Aorta (tissue), 5 donors: Measurements from ENCODE around the gene TSHZ2. TPM values are rescaled to one million over a fixed set of nuclear protein-coding genes. Genes with fewer than 3 reads are reported as not detected.
"Not testable (repeated sequence)": the region's sequence is repeated elsewhere in the genome, so short reads cannot be mapped to it uniquely, and the experiment has no call there.

ENCODE experiments used
- ATAC-seq: fragments of 200-7000 bp; cut with Tn5 transposase; one replicate; pipeline ENCODE4 v1.9.1; 2022; ENCODE audit warnings: moderate library complexity; ENCODE audit not compliant: low FRiP score
- DNase-seq, 2 donors: peaks; one replicate each; pipeline ENCODE4 v3.0.0-alpha.2; 2020
- H3K27ac ChIP-seq, 2 donors: one replicate each; pipeline ENCODE4 v1.5.1; 2013; ENCODE audit warnings: low read length in 2 of 2, mild to moderate bottlenecking in 2 of 2, moderate library complexity in 2 of 2, control low read depth in 1 of 2, inconsistent platforms in 1 of 2, low read depth in 1 of 2
- H3K27me3 ChIP-seq, 2 donors: one replicate each; pipeline ENCODE4 v1.6.1; 2013; ENCODE audit warnings: control low read depth in 1 of 2, low read length in 1 of 2, mild to moderate bottlenecking in 1 of 2, moderate library complexity in 1 of 2; ENCODE audit not compliant: insufficient read depth in 2 of 2, control insufficient read depth in 1 of 2
- H3K36me3 ChIP-seq, 2 donors: one replicate each; pipeline ENCODE4 v1.6.1; 2013; ENCODE audit warnings: control low read depth in 1 of 2, low read length in 1 of 2, mild to moderate bottlenecking in 1 of 2; ENCODE audit not compliant: insufficient read depth in 2 of 2, control insufficient read depth in 1 of 2
- H3K4me1 ChIP-seq, 2 donors: one replicate each; pipeline ENCODE4 v1.6.1; 2013; ENCODE audit warnings: low read length in 2 of 2, control low read depth in 1 of 2, mild to moderate bottlenecking in 1 of 2, moderate library complexity in 1 of 2; ENCODE audit not compliant: insufficient read depth in 2 of 2, control insufficient read depth in 1 of 2
- H3K4me3 ChIP-seq, 2 donors: one replicate each; pipeline ENCODE4 v1.5.1; 2013; ENCODE audit warnings: low read length in 2 of 2, control low read depth in 1 of 2, mild to moderate bottlenecking in 1 of 2
- H3K9me3 ChIP-seq: one replicate; pipeline ENCODE4 v1.6.1; 2013; ENCODE audit warnings: mild to moderate bottlenecking, low read length; ENCODE audit not compliant: control insufficient read depth
- WGBS, 2 donors: extraction: QIAGEN DNeasy Blood & Tissue Kit; methylation state at CpG; one replicate each; pipeline ENCODE4 v1.1.7; 2013; 5-methylcytosine and 5-hydroxymethylcytosine counted together
- intact Hi-C, 2 donors: fragments of 100-400 bp; cut with DNase I; formaldehyde crosslinking; loops; one replicate each; pipeline versions ENCODE4 v1.14.2 to v1.15.0; 2022
- polyA plus RNA-seq, 2 donors: library from polyadenylated mRNA; stranded (reverse); fragments of 200-250 nt; gene quantifications; one replicate each; pipeline ENCODE4 v1.2.3, GENCODE V29; 2013
- total RNA-seq, 2 donors: library from RNA; stranded (reverse); fragmentation: NEBNext Ultra II Directional; extraction: Animal tissue kit (Norgen Biotek cat#: 25700); gene quantifications; one replicate each; pipeline ENCODE4 v1.2.1, GENCODE V29; 2021
- donor health status: healthy with polysubstance abuse.
- donor health status: Bipolar disorder and iron deficiency.
- donor health status: DM: no; HTN: no; CAD: no.
- donor health status: DM: no; HTN: no; CAD: no.
- donor health status: DM: yes; HTN: yes; CAD: no.

Gene TSHZ2
- total and polyA plus RNA-seq, 4 donors, result 0.08 to 95.4 (median 13.3) TPM

- 84 to 91% methylated on average over 4 of the region's 4 CpGs for WGBS, 2 donors
- no peaks in the 10 kb centered on the region for H3K4me1 ChIP-seq
- ATAC-seq (no peak), DNase-seq (no peak)
- intact Hi-C loops, result no loop called here
- no peak overlapping the region for H3K27ac ChIP-seq
- no peaks in the 10 kb centered on the region for H3K36me3 ChIP-seq
- H3K27me3 ChIP-seq, result no peaks in the 10 kb centered on the region
- no peak overlapping the region for H3K4me3 ChIP-seq
- H3K9me3 ChIP-seq, result no peaks in the 10 kb centered on the region
These were observed 439.7 kb downstream of the TSHZ2 start for GRCh38 chr20:53411891-53412290.

- H3K36me3 ChIP-seq, result no peaks in the 10 kb centered on the region
- H3K27me3 ChIP-seq, result no peaks in the 10 kb centered on the region
- H3K9me3 ChIP-seq, result no peaks in the 10 kb centered on the region
- DNase-seq (no peak), ATAC-seq (no peak)
- H3K4me1 ChIP-seq, result no peaks in the 10 kb centered on the region
- intact Hi-C loops, result no loop called here
- no peak overlapping the region for H3K27ac ChIP-seq
- WGBS, 2 donors, result 58 to 68% methylated on average over 13 of the region's 13 CpGs
- no peak overlapping the region for H3K4me3 ChIP-seq
These were observed 440.5 kb downstream of the TSHZ2 start for GRCh38 chr20:53412577-53413185.

GRCh38 chr20:53413186-53413631 lies 441.1 kb downstream of the TSHZ2 start:
- no peaks in the 10 kb centered on the region for H3K9me3 ChIP-seq
- H3K36me3 ChIP-seq, result no peaks in the 10 kb centered on the region
- no peak for DNase-seq
- no peak overlapping the region for H3K27ac ChIP-seq
- no peak for ATAC-seq
- H3K27me3 ChIP-seq, result peaks cover 0 to 4% of the 10 kb centered on the region in 2 donors
- no peak overlapping the region for H3K4me3 ChIP-seq
- 67 to 75% methylated on average over 15 of the region's 15 CpGs for WGBS, 2 donors
- no peaks in the 10 kb centered on the region for H3K4me1 ChIP-seq
- intact Hi-C loops, result no loop called here

GRCh38 chr20:53413845-53414244 lies 441.7 kb downstream of the TSHZ2 start:
- H3K27ac ChIP-seq, intact Hi-C loops, H3K4me3 ChIP-seq, H3K27me3 ChIP-seq, ATAC-seq, H3K9me3 ChIP-seq, H3K4me1 ChIP-seq, DNase-seq, H3K36me3 ChIP-seq: not testable (repeated sequence)
- 4 to 6% methylated on average over 1 of the region's 1 CpG for WGBS, 2 donors

GRCh38 chr20:53419693-53420460 lies 447.7 kb downstream of the TSHZ2 start:
- H3K4me1 ChIP-seq, result no peaks in the 10 kb centered on the region
- peaks cover 3% of the 10 kb centered on the region for H3K9me3 ChIP-seq
- H3K27ac ChIP-seq, result no peak overlapping the region
- WGBS, 2 donors, result 86 to 91% methylated on average over 11 of the region's 11 CpGs
- H3K4me3 ChIP-seq, result no peak overlapping the region
- intact Hi-C loops, result no loop called here
- DNase-seq (no peak), ATAC-seq (no peak)
- peaks cover 0 to 4% of the 10 kb centered on the region in 2 donors for H3K27me3 ChIP-seq
- no peaks in the 10 kb centered on the region for H3K36me3 ChIP-seq

GRCh38 chr20:53421343-53421742 lies 449.2 kb downstream of the TSHZ2 start:
- Histone ChIP-seq H3K9me3 (peaks cover 3% of the 10 kb centered on the region), H3K4me3 (no peak overlapping the region), H3K27ac (no peak overlapping the region), H3K4me1 (no peaks in the 10 kb centered on the region), H3K36me3 (no peaks in the 10 kb centered on the region), H3K27me3 (peaks cover 2 to 4% of the 10 kb centered on the region in 2 donors)
- no peak for ATAC-seq
- intact Hi-C loops, result no loop called here
- DNase-seq, result no peak
- WGBS, 2 donors, result 73 to 75% methylated on average over 5 to 7 of the region's 7 CpGs

- Histone ChIP-seq H3K4me1 (no peaks in the 10 kb centered on the region), H3K27ac (no peak overlapping the region), H3K27me3 (peaks cover 2 to 4% of the 10 kb centered on the region in 2 donors), H3K36me3 (no peaks in the 10 kb centered on the region), H3K9me3 (peaks cover 3% of the 10 kb centered on the region), H3K4me3 (no peak overlapping the region)
- WGBS, 2 donors, result 88 to 90% methylated on average over 7 of the region's 7 CpGs
- no peak for DNase-seq
- no peak for ATAC-seq
- intact Hi-C loops, result no loop called here
These were observed 449.9 kb downstream of the TSHZ2 start for GRCh38 chr20:53422039-53422438.

- no peak for DNase-seq
These were observed 451.5 kb downstream of the TSHZ2 start for GRCh38 chr20:53423587-53424146.

More at GRCh38 chr20:53423587-53424146, 451.5 kb downstream of the TSHZ2 start:
- 86 to 89% methylated on average over 12 of the region's 12 CpGs for WGBS, 2 donors
- intact Hi-C loops, result no loop called here
- Histone ChIP-seq H3K4me1 (no peaks in the 10 kb centered on the region), H3K9me3 (peaks cover 3% of the 10 kb centered on the region), H3K36me3 (no peaks in the 10 kb centered on the region), H3K4me3 (no peak overlapping the region), H3K27me3 (peaks cover 0 to 2% of the 10 kb centered on the region in 2 donors), H3K27ac (no peak overlapping the region)
- ATAC-seq, result no peak
